IPS-18c (cell line): ENCODE data around the gene C9orf78.
A peak's percentile ranks its signal among the peaks of the same experiment; 100 is the strongest.

Experiments
- H3K4me3 ChIP-seq: 2 replicates; pipeline ENCODE4 v1.7.0; 2013; ENCODE audit warnings: low read depth, mild to moderate bottlenecking, low read length, moderate library complexity; ENCODE audit not compliant: insufficient read depth
- H3K9me3 ChIP-seq: one replicate; pipeline ENCODE4 v1.6.1; 2013; ENCODE audit warnings: mild to moderate bottlenecking, low read length, moderate library complexity; ENCODE audit not compliant: control insufficient read depth, insufficient read depth

C9orf78 gene, protein sequence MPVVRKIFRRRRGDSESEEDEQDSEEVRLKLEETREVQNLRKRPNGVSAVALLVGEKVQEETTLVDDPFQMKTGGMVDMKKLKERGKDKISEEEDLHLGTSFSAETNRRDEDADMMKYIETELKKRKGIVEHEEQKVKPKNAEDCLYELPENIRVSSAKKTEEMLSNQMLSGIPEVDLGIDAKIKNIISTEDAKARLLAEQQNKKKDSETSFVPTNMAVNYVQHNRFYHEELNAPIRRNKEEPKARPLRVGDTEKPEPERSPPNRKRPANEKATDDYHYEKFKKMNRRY

DNA sequence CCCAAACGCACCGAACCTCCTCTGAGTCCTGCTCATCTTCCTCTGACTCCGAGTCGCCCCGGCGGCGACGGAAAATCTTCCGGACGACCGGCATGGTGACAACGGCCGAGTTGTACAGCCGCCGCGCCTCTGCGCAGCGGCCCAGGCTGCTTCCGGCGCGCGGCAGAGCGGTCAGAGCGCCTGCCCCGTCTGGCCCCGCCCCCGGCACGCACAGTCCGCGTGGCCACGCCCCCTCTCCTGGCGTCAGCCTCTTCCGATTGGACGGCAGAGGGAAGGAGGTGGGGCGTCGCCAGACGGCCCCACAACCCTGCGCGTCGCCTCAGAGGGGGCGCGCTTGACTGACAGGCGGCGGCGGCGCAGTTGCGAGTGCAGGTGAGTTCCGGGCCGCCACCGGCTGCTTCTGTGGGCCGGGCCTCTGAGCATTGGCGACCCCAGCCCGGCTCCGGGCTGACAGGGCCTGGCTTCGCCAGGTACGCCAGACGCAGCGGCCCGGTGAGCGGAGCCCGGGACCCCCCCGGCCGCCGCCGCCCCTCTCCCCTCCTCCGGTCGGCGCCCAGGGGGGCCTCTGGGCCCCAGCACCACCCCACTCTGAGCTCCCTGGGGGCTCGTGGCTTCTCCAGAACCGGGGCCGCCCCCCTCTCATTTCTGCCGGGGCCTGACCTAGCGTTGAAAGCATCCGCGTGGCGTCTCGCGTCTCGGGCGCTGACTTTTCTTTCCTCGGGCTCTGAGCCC is at the start of gene C9orf78, which contains the start of gene USP20:
Gene C9orf78, minus strand, starts transcription at position 148 of the 732 bp plus-strand sequence. Its CDS starts 54 bp downstream, at position 94.
Gene USP20, plus strand, starts transcription at position 331 of the 732 bp plus-strand sequence. CDS start 17,098 bp downstream, outside the sequence.
- peak within 1 kb of the TSS; percentile 93 for H3K4me3 ChIP-seq

DNA sequence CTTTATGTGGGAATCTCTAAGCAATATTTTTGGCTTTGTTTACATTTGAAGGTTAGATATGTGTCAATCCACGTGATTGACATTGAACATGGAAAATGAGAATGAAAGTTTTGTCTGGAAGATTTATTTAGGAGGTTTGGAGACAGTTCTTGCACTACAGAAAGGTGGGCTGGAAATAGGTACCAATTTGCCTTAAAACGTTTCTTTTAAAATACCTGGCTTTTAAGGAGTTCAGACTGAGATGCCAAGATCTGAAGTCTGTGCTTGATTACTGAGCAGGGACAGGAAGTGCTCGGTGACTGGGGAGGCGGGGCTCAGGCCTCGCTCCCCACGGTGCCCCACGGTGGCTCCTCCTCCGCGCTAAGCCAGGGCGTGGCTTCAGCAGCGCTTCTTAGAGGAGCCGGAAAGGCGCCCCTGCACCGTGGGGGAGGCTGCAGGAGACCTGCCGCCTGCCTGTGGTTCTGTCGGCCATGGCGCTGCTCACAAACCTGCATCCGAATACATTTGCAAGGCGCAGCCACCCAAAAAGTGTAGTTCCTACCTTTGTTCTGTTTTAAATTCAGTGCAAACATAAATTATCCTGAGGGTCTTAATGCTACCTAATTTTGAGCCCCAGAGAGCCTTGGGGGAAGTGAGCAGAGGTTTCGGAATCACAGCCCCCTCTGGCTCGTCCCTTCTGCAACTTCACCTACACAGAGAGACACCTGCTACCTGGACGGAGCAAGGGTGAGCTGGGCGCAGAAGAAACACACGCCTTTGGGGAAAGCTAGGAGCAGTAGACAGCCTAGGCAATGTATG is 49.3 kb upstream of the C9orf78 start:
- Histone ChIP-seq H3K9me3 (no peaks in the 10 kb centered on the region), H3K4me3 (peak overlapping the region; percentile 40; the same call in 1 of the 2 replicates)

More for the DNA sequence above, at the start of gene C9orf78, which contains the start of gene USP20:
- H3K9me3 ChIP-seq, result no peaks in the 10 kb centered on the region

DNA sequence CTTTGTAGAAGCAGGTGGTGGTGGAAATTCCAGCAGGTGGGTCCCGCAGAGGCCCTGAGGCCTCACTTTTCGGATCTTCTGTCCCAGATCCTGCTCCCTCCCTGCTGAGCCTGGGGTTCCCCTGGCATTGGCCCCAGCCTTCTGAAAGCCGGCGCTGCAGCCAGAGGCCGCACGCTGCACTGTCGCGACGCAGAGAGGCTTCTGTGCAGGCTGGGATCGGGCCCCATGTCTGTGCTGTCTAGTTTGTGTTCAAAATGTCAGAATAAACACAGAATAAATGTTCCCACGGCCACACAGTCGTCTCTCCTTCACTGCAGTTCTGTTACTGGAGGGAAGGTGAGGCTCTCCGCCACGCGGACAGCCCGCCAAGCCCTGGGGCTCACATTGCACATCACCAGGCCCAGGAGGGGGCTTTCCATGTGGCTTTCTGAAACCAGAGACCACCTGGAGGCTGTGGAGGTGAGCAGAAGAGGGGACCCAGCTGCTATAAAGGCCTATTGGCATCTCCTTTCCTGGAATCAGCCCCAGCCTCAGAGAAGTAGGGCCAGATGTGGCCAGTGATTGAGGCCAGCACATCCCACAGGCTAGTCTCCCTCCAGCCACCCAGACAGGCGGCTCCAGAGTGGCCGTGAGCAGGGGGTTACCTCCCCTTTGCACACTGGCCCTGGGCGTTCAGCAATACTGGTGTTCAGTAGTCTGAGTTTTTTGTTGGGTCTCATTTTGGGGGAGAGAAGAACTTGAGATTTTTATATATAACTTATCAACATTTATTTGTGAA is 46.7 kb upstream of the C9orf78 start:
- H3K9me3 ChIP-seq, result no peaks in the 10 kb centered on the region
- no peak overlapping the region for H3K4me3 ChIP-seq

DNA sequence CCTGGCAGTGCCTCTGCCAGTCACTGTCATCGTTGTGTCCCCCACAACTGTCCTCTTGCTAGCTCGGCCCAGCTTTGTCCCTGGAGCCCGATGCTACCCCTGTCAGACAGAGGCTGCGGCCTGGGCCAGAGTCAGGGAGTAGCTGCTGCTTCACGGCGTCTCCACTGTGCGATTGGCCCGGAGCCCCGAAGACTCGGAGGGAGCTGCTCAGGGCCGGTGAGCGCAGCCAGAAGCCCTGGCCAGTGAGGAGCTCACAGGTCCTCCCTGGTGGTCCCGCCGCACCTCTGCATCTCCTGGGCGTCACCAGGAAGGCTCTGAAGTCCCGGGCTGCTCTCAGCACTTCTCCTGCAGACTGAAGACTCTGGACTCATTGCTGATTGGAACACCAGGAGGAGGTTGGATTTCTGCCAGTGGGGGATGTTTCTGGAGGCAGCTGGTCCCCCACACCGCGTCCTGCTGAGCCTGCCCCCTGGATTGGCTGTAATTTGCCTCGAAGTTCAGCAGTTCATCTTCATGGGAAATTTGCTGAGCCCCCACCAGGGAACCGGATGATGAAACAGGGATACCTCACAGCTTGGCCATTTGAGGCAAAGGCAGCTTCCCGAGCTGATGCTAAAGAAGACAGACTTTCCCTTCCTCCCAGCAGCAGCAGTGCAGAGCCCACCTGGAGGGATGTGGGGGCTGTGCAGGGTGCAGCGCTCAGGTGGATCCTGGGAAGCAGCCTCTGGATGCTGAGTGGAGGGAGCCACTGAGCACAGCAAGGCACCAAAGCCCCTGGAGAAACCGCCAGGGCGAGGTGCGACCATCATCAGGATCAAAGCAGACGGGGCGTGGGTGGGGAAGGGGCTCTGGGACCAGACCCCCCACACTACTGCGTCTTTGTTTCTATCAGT is 45.8 kb upstream of the C9orf78 start:
- H3K4me3 ChIP-seq, result no peak overlapping the region
- no peaks in the 10 kb centered on the region for H3K9me3 ChIP-seq

DNA sequence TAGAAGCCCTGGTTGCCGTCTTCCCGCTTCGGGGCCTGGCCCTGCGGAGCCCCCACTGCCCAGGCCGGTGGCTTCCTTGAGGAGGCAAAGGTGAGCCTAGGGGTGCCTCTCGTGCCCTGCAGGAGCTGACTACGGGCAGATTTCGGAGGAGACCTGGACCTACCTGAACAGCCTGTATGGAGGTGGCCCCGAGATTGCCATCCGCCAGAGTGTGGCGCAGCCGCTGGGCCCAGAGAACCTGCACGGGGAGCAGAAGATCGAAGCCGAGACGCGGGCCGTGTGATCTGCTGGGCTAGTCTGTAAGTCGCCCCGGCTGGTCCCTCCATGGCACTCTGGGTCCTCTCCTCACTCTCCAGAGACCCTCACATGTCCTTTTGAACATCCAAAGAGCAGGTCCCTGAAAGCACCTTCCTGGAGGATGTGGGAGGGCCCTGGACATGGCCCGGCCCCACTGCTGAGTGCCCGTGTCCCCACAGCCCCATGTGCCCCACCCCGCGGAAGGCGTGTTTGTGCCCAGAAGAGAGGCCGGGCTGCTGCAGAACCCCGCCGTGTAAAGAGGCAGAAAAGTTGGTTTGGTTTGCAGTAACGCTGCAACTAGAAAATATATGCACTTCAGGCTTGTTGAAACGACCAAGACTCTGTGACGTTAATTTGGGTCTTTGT is 45.0 kb upstream of the C9orf78 start:
- no peaks in the 10 kb centered on the region for H3K9me3 ChIP-seq
- H3K4me3 ChIP-seq, result no peak overlapping the region

DNA sequence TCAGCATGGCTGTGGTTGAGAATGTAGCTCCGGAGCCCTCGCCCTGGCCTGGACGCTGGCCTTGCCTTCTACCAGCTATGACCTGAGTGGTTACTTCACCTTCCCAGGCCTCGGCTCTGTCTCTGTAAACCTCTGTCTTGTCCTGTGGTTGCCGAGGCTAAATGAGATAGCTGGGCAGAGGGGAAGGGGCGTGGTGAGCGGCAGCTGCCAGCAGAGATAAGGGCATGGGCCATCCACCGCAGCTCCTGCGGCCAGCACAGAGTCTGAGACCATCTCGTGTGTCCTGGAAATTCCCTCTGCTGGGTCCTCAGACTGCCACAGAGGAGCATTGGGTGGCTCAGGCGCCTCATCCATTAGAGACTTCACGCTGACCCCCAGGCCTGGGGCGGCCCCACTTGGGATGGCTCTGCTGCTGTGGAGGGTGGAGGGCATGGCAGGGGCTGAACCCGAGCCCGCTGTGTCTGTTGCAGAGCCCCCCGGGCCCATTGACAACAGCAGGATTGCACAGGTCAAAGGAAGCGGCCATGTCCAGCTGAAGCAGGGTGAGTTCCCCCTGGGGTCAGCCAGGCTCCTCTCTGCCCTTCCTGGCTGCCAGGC is 44.1 kb upstream of the C9orf78 start:
- Histone ChIP-seq H3K4me3 (no peak overlapping the region), H3K9me3 (no peaks in the 10 kb centered on the region)

DNA sequence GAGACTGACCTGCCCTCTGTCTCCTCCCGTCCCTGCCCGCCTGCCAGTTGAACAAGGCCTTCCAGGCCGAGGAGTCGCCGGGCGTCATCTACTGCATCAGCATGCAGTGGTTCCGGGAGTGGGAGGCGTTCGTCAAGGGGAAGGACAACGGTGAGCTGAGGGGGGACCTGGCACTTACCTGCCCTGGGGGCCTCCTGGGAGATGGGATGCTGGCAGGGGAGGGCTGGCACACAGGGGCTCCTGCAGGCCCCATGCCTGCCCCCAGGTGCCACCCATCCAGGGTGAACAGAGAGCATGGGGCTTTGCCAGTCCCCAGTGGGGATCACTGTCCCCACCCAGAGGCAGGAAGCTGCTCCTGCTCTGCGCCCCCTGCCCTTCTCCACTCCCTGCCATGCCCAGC is 43.2 kb upstream of the C9orf78 start:
- Histone ChIP-seq H3K9me3 (no peaks in the 10 kb centered on the region), H3K4me3 (no peak overlapping the region)

DNA sequence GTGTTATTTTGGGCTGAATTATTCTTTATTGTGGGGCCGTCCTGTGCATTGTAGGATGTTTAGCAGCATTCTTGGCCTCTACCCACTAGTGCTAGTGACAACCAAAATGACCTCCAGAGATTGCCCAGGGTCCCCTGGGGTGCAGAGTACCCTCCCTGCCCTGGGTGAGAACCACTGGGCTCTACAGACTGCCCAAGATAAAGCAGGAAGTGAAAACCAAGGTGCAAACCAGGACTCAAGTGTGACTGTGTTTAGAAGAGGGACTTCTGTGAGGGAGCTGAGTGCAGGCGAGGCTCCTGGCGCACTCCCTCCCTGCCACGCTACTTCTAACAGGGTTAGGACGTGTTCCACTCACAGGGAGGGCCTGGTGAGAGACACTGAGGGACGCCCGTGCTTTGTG is 41.7 kb upstream of the C9orf78 start:
- Histone ChIP-seq H3K4me3 (no peak overlapping the region), H3K9me3 (no peaks in the 10 kb centered on the region)

DNA sequence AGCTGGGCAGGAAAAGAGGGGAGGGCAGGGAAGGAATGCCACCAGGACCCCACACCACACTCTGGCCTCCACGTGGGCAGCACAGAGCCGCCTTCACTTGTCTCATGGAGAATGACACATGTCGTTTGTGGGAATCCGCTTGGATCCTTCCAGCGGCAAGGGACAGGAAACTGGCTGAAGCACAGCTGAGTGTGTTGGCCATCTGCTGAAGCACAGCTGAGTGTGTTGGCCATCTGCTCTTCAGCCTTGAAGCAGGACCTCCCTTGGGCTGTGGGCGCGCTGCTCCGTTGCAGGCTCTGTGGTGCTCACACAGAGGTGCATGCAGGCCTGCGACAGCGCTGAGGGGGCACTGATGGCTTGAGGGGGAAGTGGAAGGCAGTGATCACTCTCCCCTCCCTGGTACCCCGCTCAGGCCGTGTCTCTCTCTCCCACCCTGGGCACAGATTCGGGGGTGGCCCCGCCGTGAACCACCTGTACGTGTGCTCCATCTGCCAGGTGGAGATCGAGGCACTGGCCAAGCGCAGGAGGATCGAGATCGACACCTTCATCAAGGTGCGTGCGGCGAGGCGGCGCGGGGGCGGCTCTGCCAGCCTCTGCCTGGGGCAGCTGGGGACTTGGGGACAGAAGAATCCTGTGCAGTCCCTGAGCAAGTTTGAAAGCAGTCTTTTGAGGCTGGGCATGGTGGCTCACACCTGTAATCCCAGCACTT is 40.8 kb upstream of the C9orf78 start:
- no peak overlapping the region for H3K4me3 ChIP-seq
- H3K9me3 ChIP-seq, result no peaks in the 10 kb centered on the region

DNA sequence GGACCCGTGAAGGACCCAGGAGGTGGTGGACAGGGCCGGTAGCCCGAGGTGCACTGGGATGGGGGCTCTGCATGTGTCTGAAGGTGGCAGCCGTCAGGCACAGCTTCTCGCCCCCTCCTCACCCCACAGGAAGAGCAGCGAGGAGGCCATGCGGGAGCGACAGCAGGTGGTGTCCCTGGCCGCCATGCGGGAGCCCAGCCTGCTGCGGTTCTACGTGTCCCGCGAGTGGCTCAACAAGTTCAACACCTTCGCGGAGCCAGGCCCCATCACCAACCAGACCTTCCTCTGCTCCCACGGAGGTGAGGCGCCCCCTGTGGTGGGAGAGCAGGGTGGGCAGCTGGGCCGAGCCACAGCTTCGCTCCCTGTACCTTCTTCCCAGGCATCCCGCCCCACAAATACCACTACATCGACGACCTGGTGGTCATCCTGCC is 40.1 kb upstream of the C9orf78 start:
- Histone ChIP-seq H3K9me3 (no peaks in the 10 kb centered on the region), H3K4me3 (no peak overlapping the region)

DNA sequence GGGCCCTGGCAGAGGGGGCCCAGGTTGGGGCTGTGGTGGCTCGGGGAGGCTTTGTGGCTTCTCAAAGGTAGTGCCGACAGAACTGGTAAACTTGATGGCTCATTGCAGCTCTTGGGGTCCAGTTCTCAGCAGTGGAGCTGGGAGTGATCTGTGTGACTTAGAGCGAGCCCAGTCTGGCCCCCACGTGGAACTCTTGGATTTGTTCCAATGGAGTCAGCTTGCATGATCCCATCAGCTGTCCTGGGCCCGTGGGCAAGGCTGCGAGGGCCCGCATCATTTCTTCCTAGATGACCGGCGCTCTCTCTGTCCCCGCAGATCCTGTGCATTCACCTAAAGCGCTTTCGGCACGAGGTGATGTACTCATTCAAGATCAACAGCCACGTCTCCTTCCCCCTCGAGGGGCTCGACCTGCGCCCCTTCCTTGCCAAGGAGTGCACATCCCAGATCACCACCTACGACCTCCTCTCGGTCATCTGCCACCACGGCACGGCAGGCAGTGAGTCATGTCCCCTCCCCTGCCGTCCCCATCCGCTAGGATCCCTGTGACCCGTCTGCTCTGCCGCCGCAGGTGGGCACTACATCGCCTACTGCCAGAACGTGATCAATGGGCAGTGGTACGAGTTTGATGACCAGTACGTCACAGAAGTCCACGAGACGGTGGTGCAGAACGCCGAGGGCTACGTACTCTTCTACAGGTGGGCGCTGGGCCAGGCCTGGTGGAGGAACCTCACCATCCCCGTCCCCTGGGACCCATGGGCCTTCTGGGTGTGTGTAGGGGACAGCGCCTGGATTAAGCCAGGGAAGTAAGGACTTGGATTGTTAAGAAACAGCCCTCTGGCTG is 39.4 kb upstream of the C9orf78 start:
- Histone ChIP-seq H3K4me3 (no peak overlapping the region), H3K9me3 (no peaks in the 10 kb centered on the region)

DNA sequence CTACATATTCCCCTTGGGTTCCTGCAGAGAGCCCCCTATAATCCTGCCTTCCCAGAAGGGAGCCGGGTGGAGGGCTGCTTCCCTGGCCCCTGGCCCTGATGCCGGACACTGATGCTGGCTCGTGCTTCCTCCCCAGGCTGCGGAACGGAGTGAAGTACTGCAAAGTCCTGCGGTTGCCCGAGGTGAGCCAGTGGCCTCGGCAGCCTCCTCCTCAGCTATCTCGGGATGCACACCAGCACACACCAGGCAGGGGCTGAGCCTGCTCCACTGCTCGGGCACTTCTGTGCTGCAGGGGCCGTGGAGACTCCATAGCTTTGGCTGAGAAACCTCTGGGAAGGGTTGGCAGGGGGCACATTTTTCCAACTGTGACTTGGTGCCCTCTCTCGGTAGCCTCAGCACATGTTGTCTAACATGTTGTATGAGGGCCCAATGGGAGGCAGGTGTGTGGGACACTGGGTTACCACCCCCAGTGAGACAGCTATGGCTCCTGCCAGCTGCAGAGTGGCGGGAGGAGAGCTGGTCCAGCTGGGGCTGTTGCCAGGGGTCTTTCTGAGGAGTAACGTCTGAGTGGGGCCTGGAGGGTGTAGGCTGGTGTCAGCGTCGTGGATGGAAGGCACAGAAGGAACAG is 38.6 kb upstream of the C9orf78 start:
- Histone ChIP-seq H3K4me3 (no peak overlapping the region), H3K9me3 (no peaks in the 10 kb centered on the region)

DNA sequence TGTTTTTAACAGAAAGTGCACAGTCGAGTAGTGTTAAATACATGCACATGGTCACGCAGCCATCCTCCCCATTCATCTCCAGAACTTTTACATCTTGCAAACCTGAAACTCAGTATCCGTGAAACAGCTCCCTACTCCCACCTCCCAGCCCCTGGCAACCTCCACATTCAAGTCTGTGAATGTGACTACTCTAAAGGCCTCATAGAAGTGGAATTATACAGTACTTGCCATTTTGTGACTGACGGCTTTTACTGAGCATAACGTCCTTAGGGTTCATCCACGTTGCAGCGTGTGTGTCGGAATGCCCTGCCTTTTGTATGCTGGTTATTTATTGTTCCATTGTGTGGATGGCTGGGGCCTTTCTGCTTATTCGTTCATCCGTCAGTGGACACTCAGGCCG is 36.0 kb upstream of the C9orf78 start:
- H3K4me3 ChIP-seq, result no peak overlapping the region
- H3K9me3 ChIP-seq, result no peaks in the 10 kb centered on the region
